Trophoblast cell (in vitro differentiated cells and primary cell): ENCODE results near the gene RPTOR.

Experiments used
- DNase-seq, 2 donors: peaks; one replicate each; pipeline ENCODE4 v3.0.0-alpha.2; 2016
- H2AFZ ChIP-seq: 2 replicates; pipeline ENCODE4 v1.6.1; 2013; ENCODE audit warnings: low read length, moderate library complexity, mild to moderate bottlenecking; ENCODE audit not compliant: insufficient read depth, poor library complexity
- H2AK5ac ChIP-seq: 2 replicates; pipeline ENCODE4 v1.6.1; 2013; ENCODE audit warnings: mild to moderate bottlenecking, low read length
- H2BK120ac ChIP-seq: 2 replicates; pipeline ENCODE4 v1.6.1; 2013; ENCODE audit warnings: low read length, mild to moderate bottlenecking, moderate library complexity; ENCODE audit not compliant: insufficient read depth, poor library complexity
- H2BK12ac ChIP-seq: 2 replicates; pipeline ENCODE4 v1.6.1; 2013; ENCODE audit warnings: mild to moderate bottlenecking, low read length, moderate library complexity
- H2BK5ac ChIP-seq: 2 replicates; pipeline ENCODE4 v1.6.1; 2013; ENCODE audit warnings: low read length, low read depth, moderate library complexity, mild to moderate bottlenecking; ENCODE audit not compliant: poor library complexity
- H3K14ac ChIP-seq: 2 replicates; pipeline ENCODE4 v1.6.1; 2013; ENCODE audit warnings: mild to moderate bottlenecking, low read length
- H3K18ac ChIP-seq: 2 replicates; pipeline ENCODE4 v1.6.1; 2013; ENCODE audit warnings: mild to moderate bottlenecking, low read length
- H3K23ac ChIP-seq: 2 replicates; pipeline ENCODE4 v1.6.1; 2013; ENCODE audit warnings: low read length
- H3K27ac ChIP-seq: 2 replicates; pipeline ENCODE4 v1.5.1; 2013; ENCODE audit warnings: low read depth, mild to moderate bottlenecking, inconsistent platforms, low read length, moderate library complexity
- H3K27me3 ChIP-seq: 2 replicates; pipeline ENCODE4 v1.6.1; 2013; ENCODE audit warnings: inconsistent platforms, mild to moderate bottlenecking, low read length, moderate library complexity; ENCODE audit not compliant: insufficient read depth
- H3K36me3 ChIP-seq, 2 experiments: 1 replicate in 1 of 2; 2 replicates in 1 of 2; pipeline ENCODE4 v1.6.1; 2013; ENCODE audit warnings: low read length in 2 of 2, mild to moderate bottlenecking in 2 of 2, moderate library complexity in 1 of 2; ENCODE audit not compliant: insufficient read depth in 2 of 2, control insufficient read depth in 1 of 2
- H3K4ac ChIP-seq: 2 replicates; pipeline ENCODE4 v1.6.1; 2013; ENCODE audit warnings: low read depth, mild to moderate bottlenecking, low read length, moderate library complexity
- H3K4me1 ChIP-seq, 2 experiments: 1 replicate in 1 of 2; 2 replicates in 1 of 2; pipeline ENCODE4 v1.6.1; 2013; ENCODE audit warnings: low read length in 2 of 2, mild to moderate bottlenecking in 2 of 2, moderate library complexity in 1 of 2; ENCODE audit not compliant: insufficient read depth in 2 of 2, control insufficient read depth in 1 of 2
- H3K4me2 ChIP-seq: 2 replicates; pipeline ENCODE4 v1.6.1; 2013; ENCODE audit warnings: inconsistent platforms, mild to moderate bottlenecking, low read length, moderate library complexity
- H3K4me3 ChIP-seq: 2 replicates; pipeline ENCODE4 v1.5.1; 2013; ENCODE audit warnings: mild to moderate bottlenecking, low read depth, low read length, inconsistent platforms
- H3K79me1 ChIP-seq: one replicate; pipeline ENCODE4 v1.6.1; 2013; ENCODE audit warnings: low read length
- H3K79me2 ChIP-seq: 2 replicates; pipeline ENCODE4 v1.6.1; 2013; ENCODE audit warnings: low read length, mild to moderate bottlenecking; ENCODE audit not compliant: control insufficient read depth, insufficient read depth, poor library complexity
- H3K9ac ChIP-seq: 2 replicates; pipeline ENCODE4 v1.6.1; 2013; ENCODE audit warnings: mild to moderate bottlenecking, low read length
- H3K9me3 ChIP-seq: 2 replicates; pipeline ENCODE4 v1.6.1; 2013; ENCODE audit warnings: low read depth, mild to moderate bottlenecking, control low read depth, inconsistent platforms, low read length; ENCODE audit not compliant: insufficient read depth
- H4K12ac ChIP-seq: 2 replicates; pipeline ENCODE4 v1.6.1; 2013; ENCODE audit warnings: low read depth, mild to moderate bottlenecking, low read length, moderate library complexity
- H4K8ac ChIP-seq: 2 replicates; pipeline ENCODE4 v1.6.1; 2013; ENCODE audit warnings: low read depth, mild to moderate bottlenecking, low read length, moderate library complexity
- H4K91ac ChIP-seq: one replicate; pipeline ENCODE4 v1.6.1; 2013; ENCODE audit warnings: low read depth, mild to moderate bottlenecking, low read length, moderate library complexity
- WGBS: extraction: QIAGEN DNeasy Blood & Tissue Kit; methylation state at CpG from one replicate; pipeline ENCODE4 v1.1.7; 2013; ENCODE audit warnings: missing lambda C conversion rate; ENCODE audit not compliant: insufficient read length, insufficient coverage; ENCODE audit errors: extremely low coverage; 5-methylcytosine and 5-hydroxymethylcytosine counted together

RPTOR gene

GRCh38 chr17:80599546-80600305 lies 55.1 kb downstream of the RPTOR start:
- H3K27ac ChIP-seq = no peak overlapping the region
- H4K12ac ChIP-seq = no peak overlapping the region
- H2AFZ ChIP-seq = no peak overlapping the region
- H4K8ac ChIP-seq = no peak overlapping the region
- no peaks in the 10 kb centered on the region for H3K79me2 ChIP-seq
- no CpG with 5 or more reads among the region's 8 CpGs for whole genome bisulfite sequencing
- H3K14ac ChIP-seq = no peak overlapping the region
- no peak overlapping the region for H2BK120ac ChIP-seq
- H2BK5ac ChIP-seq = no peak overlapping the region
- H2AK5ac ChIP-seq = no peak overlapping the region
- H3K4me1 ChIP-seq = peaks cover 0 to 7% of the 10 kb centered on the region in 2 experiments
- no peaks in the 10 kb centered on the region for H3K27me3 ChIP-seq
- no peak overlapping the region for H3K18ac ChIP-seq
- no peak overlapping the region for H3K4me2 ChIP-seq
- no peaks in the 10 kb centered on the region for H3K9me3 ChIP-seq
- no peak overlapping the region for H3K4me3 ChIP-seq
- no peak overlapping the region for H3K23ac ChIP-seq
- no peaks in the 10 kb centered on the region for H3K79me1 ChIP-seq
- H3K9ac ChIP-seq = no peak overlapping the region
- DNase-seq = no peak
- H3K36me3 ChIP-seq = no peaks in the 10 kb centered on the region
- H3K4ac ChIP-seq = no peak overlapping the region
- no peak overlapping the region for H2BK12ac ChIP-seq
- H4K91ac ChIP-seq = no peak overlapping the region

- Histone ChIP-seq H3K9ac (no peak overlapping the region), H3K79me1 (no peaks in the 10 kb centered on the region), H3K4me2 (no peak overlapping the region), H2AK5ac (no peak overlapping the region), H3K18ac (peak overlapping the region; percentile 1), H3K79me2 (no peaks in the 10 kb centered on the region), H4K8ac (no peak overlapping the region), H3K9me3 (peaks cover 2% of the 10 kb centered on the region), H4K91ac (no peak overlapping the region), H2BK5ac (no peak overlapping the region), H2BK120ac (no peak overlapping the region), H3K27ac (no peak overlapping the region), H4K12ac (no peak overlapping the region), H2AFZ (no peak overlapping the region), H3K23ac (no peak overlapping the region), H2BK12ac (no peak overlapping the region), H3K14ac (no peak overlapping the region), H3K4me1 (peaks cover 0 to 7% of the 10 kb centered on the region in 2 experiments), H3K4ac (no peak overlapping the region), H3K36me3 (no peaks in the 10 kb centered on the region), H3K27me3 (no peaks in the 10 kb centered on the region), H3K4me3 (no peak overlapping the region)
- WGBS = no CpG with 5 or more reads among the region's 12 CpGs
- DNase-seq = no peak
Measured at GRCh38 chr17:80601146-80601545, 56.5 kb downstream of the RPTOR start.

- no peak overlapping the region for H2AFZ ChIP-seq
- H3K4ac ChIP-seq = no peak overlapping the region
- H3K4me3 ChIP-seq = no peak overlapping the region
- no peak for DNase-seq
- peaks cover 0 to 5% of the 10 kb centered on the region in 2 experiments for H3K4me1 ChIP-seq
- no peak overlapping the region for H3K9ac ChIP-seq
- WGBS = 100% methylated on average over 1 of the region's 10 CpGs
- no peaks in the 10 kb centered on the region for H3K27me3 ChIP-seq
- H2BK12ac ChIP-seq = no peak overlapping the region
- H3K14ac ChIP-seq = no peak overlapping the region
- no peak overlapping the region for H3K27ac ChIP-seq
- H3K79me2 ChIP-seq = no peaks in the 10 kb centered on the region
- H3K4me2 ChIP-seq = no peak overlapping the region
- no peaks in the 10 kb centered on the region for H3K36me3 ChIP-seq
- H4K8ac ChIP-seq = no peak overlapping the region
- H3K23ac ChIP-seq = no peak overlapping the region
- H4K91ac ChIP-seq = no peak overlapping the region
- no peak overlapping the region for H3K18ac ChIP-seq
- H2BK5ac ChIP-seq = no peak overlapping the region
- no peak overlapping the region for H4K12ac ChIP-seq
- H2AK5ac ChIP-seq = no peak overlapping the region
- H3K9me3 ChIP-seq = peaks cover 2% of the 10 kb centered on the region
- no peaks in the 10 kb centered on the region for H3K79me1 ChIP-seq
- H2BK120ac ChIP-seq = no peak overlapping the region
Measured at GRCh38 chr17:80603396-80603795, 58.8 kb downstream of the RPTOR start.

- H3K4me1 ChIP-seq = peaks cover 0 to 5% of the 10 kb centered on the region in 2 experiments
- no peak overlapping the region for H2BK5ac ChIP-seq
- H2AK5ac ChIP-seq = no peak overlapping the region
- peaks cover 2% of the 10 kb centered on the region for H3K79me2 ChIP-seq
- H3K79me1 ChIP-seq = no peaks in the 10 kb centered on the region
- H3K23ac ChIP-seq = no peak overlapping the region
- H3K4me3 ChIP-seq = no peak overlapping the region
- H2BK120ac ChIP-seq = no peak overlapping the region
- peaks cover 2% of the 10 kb centered on the region for H3K9me3 ChIP-seq
- H2AFZ ChIP-seq = no peak overlapping the region
- H3K18ac ChIP-seq = no peak overlapping the region
- no peak overlapping the region for H3K27ac ChIP-seq
- no peak overlapping the region for H3K14ac ChIP-seq
- DNase-seq = no peak
- no CpG with 5 or more reads among the region's 5 CpGs for WGBS
- no peak overlapping the region for H4K8ac ChIP-seq
- no peaks in the 10 kb centered on the region for H3K27me3 ChIP-seq
- H3K9ac ChIP-seq = no peak overlapping the region
- H3K4me2 ChIP-seq = no peak overlapping the region
- H4K91ac ChIP-seq = no peak overlapping the region
- H3K36me3 ChIP-seq = no peaks in the 10 kb centered on the region
- H2BK12ac ChIP-seq = no peak overlapping the region
- no peak overlapping the region for H4K12ac ChIP-seq
- H3K4ac ChIP-seq = no peak overlapping the region
Measured at GRCh38 chr17:80604009-80604669, 59.5 kb downstream of the RPTOR start.
